Measurements from ENCODE around the gene CFAP54.

- no peak for TF ChIP-seq CTCF (IDR thresholded peaks at IDR 0.05)
- TF ChIP-seq CREM (CRISPR knock-in tag; IDR thresholded peaks at IDR 0.05), result no peak
- no peak for TF ChIP-seq CDX4 (CRISPR knock-in tag; IDR thresholded peaks at IDR 0.05; ENCODE audit: borderline replicate concordance)
- TF ChIP-seq ZNF138 (CRISPR knock-in tag; conservative IDR thresholded peaks at IDR 0.05), result no peak
- no peak for TF ChIP-seq NFYB (CRISPR knock-in tag; conservative IDR thresholded peaks at IDR 0.05; ENCODE audit: low read depth)
These were observed 412.7 kb downstream of the CFAP54 start for GRCh38 chr12:96902076-96902475.
